SU-DHL-6 (cell line): ENCODE data around the gene THSD7B.

Source experiments
- H2AFZ ChIP-seq: fragments of 200-600 bp; sonication (generic); 2 replicates; pipeline ENCODE4 v1.6.1; 2014; ENCODE audit warnings: low read depth, mild to moderate bottlenecking, moderate library complexity, mixed read lengths, antibody characterized with exemption, low read length; ENCODE audit not compliant: severe bottlenecking
- H3F3A ChIP-seq: fragments of 200-600 bp; shearing (Covaris generic); 2 replicates; pipeline ENCODE4 v1.6.0; 2016; ENCODE audit warnings: antibody characterized with exemption, mild to moderate bottlenecking; ENCODE audit not compliant: insufficient read depth
- H3K27ac ChIP-seq: fragments of 200-600 bp; sonication (generic); 2 replicates; pipeline ENCODE4 v1.5.1; 2016; ENCODE audit warnings: low read depth, mild to moderate bottlenecking, low read length, moderate library complexity, mixed read lengths
- H3K27me3 ChIP-seq: fragments of 200-600 bp; sonication (generic), shearing (Covaris generic); 2 replicates; pipeline ENCODE4 v1.6.0; 2014; ENCODE audit warnings: mild to moderate bottlenecking, low read length
- H3K36me3 ChIP-seq: fragments of 200-600 bp; sonication (generic); 2 replicates; pipeline ENCODE4 v1.6.1; 2014; ENCODE audit warnings: mild to moderate bottlenecking, low read length, mixed read lengths
- H3K4me2 ChIP-seq: fragments of 300-600, 200-600 bp; shearing (Covaris generic), sonication (generic); 2 replicates; pipeline ENCODE4 v1.6.0; 2014; ENCODE audit warnings: low read length, low read depth, mild to moderate bottlenecking; ENCODE audit not compliant: poor library complexity, severe bottlenecking
- H3K4me3 ChIP-seq: fragments of 200-600 bp; sonication (generic); 2 replicates; pipeline ENCODE4 v1.5.1; 2014; ENCODE audit warnings: antibody characterized with exemption, low read length, mild to moderate bottlenecking, mixed read lengths; ENCODE audit not compliant: insufficient read depth, poor library complexity, severe bottlenecking
- H3K79me2 ChIP-seq: fragments of 200-600 bp; sonication (generic); 2 replicates; pipeline ENCODE4 v1.6.1; 2014; ENCODE audit warnings: mild to moderate bottlenecking, low read length, moderate library complexity; ENCODE audit not compliant: insufficient read depth
- H3K9ac ChIP-seq: fragments of 200-600 bp; sonication (generic); 2 replicates; pipeline ENCODE4 v1.7.0; 2014; ENCODE audit warnings: mild to moderate bottlenecking, low read length
- H3K9me2 ChIP-seq: fragments of 200-600 bp; sonication (generic); replicated peaks from 2 replicates; pipeline ENCODE4 v1.6.1; 2014; ENCODE audit warnings: low read length; ENCODE audit not compliant: insufficient read depth
- H3K9me3 ChIP-seq: fragments of 200-600 bp; sonication (generic); 2 replicates; pipeline ENCODE4 v1.6.1; 2014; ENCODE audit warnings: low read length, mixed read lengths; ENCODE audit not compliant: insufficient read depth
- H4K20me1 ChIP-seq: fragments of 200-600 bp; sonication (generic); 2 replicates; pipeline ENCODE4 v1.6.1; 2014; ENCODE audit warnings: low read depth, mild to moderate bottlenecking, antibody characterized with exemption, low read length, moderate library complexity, mixed read lengths
- EZH2phosphoT487 ChIP-seq: fragments of 200-600 bp; sonication (generic), shearing (Covaris generic); conservative IDR thresholded peaks from 2 replicates; pipeline ENCODE4 v1.6.1; 2018; ENCODE audit warnings: mild to moderate bottlenecking, antibody characterized with exemption, low read length, moderate library complexity, mixed read lengths
- TF ChIP-seq, protein P1 (sequence below): fragments of 200-600 bp; sonication (generic); IDR thresholded peaks from one replicate; pipeline ENCODE4 v1.5.1; 2017; ENCODE audit warnings: antibody characterized with exemption, mild to moderate bottlenecking, low read length, moderate library complexity; ENCODE audit not compliant: insufficient read depth, poor library complexity, severe bottlenecking

Gene THSD7B

DNA sequence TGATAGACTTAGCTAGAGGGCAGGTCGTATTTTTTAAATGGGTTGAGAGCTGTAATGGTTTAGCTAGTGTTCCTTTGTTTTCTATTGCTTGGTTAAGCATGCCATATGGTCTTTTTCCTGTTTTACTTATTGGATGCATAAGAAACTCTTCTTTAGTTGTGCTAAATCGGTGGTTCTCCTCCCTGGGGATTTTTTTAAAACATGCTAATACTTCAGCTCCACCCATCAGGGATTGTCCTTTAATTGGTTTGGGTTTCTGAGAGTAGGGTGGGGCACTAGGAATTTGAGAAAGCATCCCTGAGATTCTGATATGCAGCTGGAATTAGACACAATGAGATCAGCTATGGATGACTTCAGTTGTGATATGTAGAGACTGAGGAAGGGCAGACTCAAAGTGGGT lies 497.2 kb downstream of the THSD7B start:
- Histone ChIP-seq H3K9me3 (no peaks in the 10 kb centered on the region), H3K4me3 (no peak overlapping the region), H4K20me1 (no peaks in the 10 kb centered on the region), H3K9ac (no peak overlapping the region), H3K27ac (no peak overlapping the region), H3K27me3 (no peaks in the 10 kb centered on the region), H3F3A (no peaks in the 10 kb centered on the region), H3K36me3 (no peaks in the 10 kb centered on the region), H3K79me2 (no peaks in the 10 kb centered on the region), H2AFZ (no peak overlapping the region), H3K4me2 (no peak overlapping the region), H3K9me2 (no peaks in the 10 kb centered on the region; the same call in 1 of the 2 replicates)
- no peak for TF ChIP-seq EZH2phosphoT487
- TF ChIP-seq, protein P1, sequence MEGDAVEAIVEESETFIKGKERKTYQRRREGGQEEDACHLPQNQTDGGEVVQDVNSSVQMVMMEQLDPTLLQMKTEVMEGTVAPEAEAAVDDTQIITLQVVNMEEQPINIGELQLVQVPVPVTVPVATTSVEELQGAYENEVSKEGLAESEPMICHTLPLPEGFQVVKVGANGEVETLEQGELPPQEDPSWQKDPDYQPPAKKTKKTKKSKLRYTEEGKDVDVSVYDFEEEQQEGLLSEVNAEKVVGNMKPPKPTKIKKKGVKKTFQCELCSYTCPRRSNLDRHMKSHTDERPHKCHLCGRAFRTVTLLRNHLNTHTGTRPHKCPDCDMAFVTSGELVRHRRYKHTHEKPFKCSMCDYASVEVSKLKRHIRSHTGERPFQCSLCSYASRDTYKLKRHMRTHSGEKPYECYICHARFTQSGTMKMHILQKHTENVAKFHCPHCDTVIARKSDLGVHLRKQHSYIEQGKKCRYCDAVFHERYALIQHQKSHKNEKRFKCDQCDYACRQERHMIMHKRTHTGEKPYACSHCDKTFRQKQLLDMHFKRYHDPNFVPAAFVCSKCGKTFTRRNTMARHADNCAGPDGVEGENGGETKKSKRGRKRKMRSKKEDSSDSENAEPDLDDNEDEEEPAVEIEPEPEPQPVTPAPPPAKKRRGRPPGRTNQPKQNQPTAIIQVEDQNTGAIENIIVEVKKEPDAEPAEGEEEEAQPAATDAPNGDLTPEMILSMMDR: no peak

DNA sequence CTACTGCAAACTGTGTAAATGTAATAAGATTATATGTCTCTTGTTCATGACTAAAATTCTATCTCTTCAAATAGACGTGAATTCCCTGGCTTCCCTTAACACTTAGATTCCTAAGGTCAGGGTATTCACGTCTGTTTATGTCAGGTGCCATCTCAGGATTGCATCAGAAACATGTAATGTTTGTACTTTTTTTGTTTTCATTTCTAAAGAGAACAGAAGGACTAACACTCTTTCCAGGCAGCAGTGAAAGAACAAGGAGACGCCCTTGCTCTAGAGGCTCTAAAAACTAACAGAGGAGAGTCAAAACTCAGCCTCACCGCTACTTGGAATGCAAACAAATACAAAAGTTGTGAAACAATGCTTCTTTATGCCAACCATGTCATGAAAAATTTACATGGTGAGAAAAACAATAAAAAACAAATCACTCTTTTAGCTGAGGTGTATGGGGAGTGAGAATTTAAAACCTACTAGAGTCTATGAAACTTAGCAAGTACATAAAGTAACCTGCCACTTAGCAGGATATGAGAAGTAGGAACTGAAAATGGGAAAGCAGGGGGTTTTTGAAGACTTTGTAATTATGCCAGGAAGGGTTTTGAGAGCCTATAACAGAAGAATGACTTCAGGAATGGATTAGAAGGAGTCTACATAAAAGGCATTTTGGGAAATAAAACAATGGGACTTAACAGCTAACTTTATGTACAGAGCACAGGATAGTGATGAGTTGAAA lies 522.7 kb downstream of the THSD7B start:
- Histone ChIP-seq H3F3A (no peaks in the 10 kb centered on the region), H3K27me3 (no peaks in the 10 kb centered on the region), H3K4me3 (no peak overlapping the region), H3K27ac (no peak overlapping the region), H3K9ac (no peak overlapping the region), H3K4me2 (no peak overlapping the region), H3K9me2 (no peaks in the 10 kb centered on the region), H2AFZ (no peak overlapping the region), H3K79me2 (no peaks in the 10 kb centered on the region), H3K36me3 (no peaks in the 10 kb centered on the region), H4K20me1 (no peaks in the 10 kb centered on the region), H3K9me3 (no peaks in the 10 kb centered on the region)
- no peak for TF ChIP-seq EZH2phosphoT487
- TF ChIP-seq, protein P1: no peak

DNA sequence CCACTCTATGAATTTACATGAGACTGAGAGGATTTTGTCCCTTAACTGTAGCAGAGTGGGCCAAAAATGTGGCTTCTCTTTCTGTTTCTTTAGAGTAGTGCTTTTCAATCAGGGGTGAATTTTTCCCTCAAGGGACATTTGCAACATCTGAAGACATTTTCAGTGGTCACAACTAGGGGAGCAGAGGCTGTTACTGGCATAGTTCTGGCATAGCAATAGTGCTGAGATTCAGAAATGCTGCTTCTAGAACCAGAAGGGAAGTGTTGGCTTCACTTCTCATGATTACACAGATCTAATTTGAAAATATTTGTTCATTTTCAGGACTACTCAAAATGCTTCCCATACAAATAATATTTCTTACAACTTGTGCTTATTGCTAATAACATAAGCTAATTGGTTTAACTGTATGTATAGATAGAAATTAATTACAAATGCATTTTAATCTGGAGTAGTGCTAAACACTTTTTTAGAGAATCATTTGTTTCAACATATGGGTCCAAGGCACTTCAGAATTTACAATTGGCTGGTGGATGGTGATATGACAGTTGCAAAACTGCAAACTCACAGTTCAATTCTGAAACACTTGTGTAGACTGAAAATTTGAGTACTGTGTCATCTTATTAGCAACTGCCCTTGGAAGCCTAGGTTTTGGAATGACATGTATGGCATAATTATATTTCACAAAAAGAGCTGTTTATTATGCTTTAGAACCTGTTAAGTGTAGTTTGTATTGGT lies 526.7 kb downstream of the THSD7B start:
- Histone ChIP-seq H2AFZ (no peak overlapping the region), H3F3A (no peaks in the 10 kb centered on the region), H3K79me2 (no peaks in the 10 kb centered on the region), H3K4me2 (no peak overlapping the region), H3K27me3 (no peaks in the 10 kb centered on the region), H3K4me3 (no peak overlapping the region), H3K9me2 (no peaks in the 10 kb centered on the region), H3K27ac (no peak overlapping the region), H4K20me1 (no peaks in the 10 kb centered on the region), H3K9ac (no peak overlapping the region), H3K36me3 (no peaks in the 10 kb centered on the region), H3K9me3 (no peaks in the 10 kb centered on the region)
- no peak for TF ChIP-seq EZH2phosphoT487
- TF ChIP-seq, protein P1: no peak
